NCI-H460 (cell line): ENCODE results near the gene ARHGAP32. TPM values are rescaled to one million over a fixed set of nuclear protein-coding genes. Genes with fewer than 3 reads are reported as not detected.

Experiments
- DNase-seq: peaks from one replicate; pipeline ENCODE4 v3.0.0-alpha.2; 2016; ENCODE audit warnings: low read depth; ENCODE audit errors: extremely low read depth
- total RNA-seq: library from RNA; depleted of rRNA; stranded (reverse); fragments of >200 nt; shearing (Covaris generic); gene quantifications from 2 replicates; pipeline ENCODE4 v1.2.3, GENCODE V29; 2014

The ARHGAP32 gene
- total RNA-seq, 1 experiment from 2014 or later: 12.4 TPM

GRCh38 chr11:128963744-128964325, 228.3 kb downstream of the ARHGAP32 start:
- DNase-seq: no peak

DNA sequence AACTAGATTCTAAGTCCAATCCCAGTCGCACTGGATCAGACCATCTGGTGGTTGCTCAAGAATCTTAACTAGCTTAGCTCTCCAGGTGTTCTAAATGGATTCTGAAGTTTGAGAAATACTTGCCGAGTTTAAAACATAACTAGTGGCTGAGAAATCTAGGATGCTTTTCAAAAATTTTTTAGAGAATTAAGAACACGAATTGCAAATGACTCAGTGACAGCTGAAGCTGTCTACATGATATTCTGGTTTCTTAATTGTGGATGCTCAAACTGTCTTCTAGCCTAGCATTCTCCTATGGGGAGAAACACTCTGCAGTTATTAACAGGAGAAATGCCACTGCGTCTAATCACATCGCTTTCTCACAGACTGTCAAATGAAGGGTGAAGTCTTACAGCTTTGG, 229.2 kb downstream of the ARHGAP32 start:
- no peak for DNase-seq

DNA sequence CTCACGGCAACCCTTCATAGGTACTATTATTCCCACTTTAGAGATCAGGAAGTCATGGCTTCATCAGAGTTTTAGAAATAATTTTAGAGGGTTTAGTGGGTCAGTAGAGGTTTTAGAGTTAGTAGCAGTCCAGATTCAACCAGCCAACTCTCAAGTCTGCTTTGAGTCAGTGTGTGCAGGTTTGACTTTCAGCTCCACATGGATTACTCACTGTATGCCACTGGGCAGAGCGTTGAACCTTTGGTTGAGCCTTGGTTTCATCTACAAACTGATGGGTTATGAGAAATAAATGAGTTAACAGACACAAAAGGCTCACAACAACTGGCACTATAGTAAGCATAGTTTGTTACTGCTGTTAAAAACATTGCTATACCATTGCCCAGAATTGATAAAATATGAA, 230.5 kb downstream of the ARHGAP32 start:
- no peak for DNase-seq

DNA sequence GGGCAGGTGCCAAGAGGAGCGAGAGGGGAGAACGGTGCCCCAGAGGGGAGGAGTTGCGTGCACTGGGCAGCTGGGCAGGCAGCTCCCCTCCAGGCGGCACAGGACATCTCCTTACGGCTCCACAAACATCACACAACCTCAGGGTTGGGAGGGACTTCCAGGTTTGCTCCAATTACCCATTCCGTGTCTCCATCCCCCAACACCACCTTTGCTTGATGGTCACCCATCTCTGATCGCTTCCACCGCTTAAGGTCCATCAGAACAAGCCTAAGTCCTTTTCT, 235.0 kb downstream of the ARHGAP32 start:
- DNase-seq: no peak

DNA sequence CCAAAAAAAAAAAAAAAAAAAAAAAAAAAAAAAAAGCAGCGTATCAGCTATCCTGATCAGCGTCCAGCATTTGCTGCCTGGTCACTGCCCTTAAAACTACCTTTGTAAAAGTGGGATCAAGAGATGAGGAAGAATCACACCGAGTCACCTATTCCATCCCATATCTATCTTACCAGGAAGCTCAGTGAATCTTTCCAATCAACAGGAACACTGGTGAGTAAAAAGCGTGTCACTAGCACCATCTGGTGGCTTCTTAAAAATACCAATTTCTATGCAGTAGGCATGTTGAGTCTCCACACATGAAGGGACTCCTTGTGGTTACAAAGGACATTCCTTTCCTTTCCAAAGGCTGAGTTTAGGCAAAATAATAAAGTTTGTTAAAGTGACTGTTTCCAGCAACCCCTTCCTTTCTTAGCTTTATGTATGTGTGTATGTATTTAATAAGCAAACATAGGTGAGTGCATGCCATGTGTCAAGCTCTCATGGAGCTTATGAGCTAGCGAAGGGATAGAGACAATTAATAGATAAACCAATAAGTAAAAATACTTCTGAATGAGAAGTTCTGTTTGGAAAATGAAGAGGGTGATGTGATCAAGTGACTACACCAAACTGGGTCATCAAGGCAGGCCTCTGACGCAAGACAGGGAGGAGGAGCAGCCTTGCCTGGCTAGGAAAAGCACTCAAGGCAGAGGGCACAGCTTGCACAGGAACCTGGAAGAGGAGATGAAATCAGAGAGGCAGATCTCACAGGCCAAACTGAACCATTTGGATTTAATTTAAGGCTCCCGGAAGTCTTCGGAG, 235.5 kb downstream of the ARHGAP32 start:
- peak; percentile 65 for DNase-seq

DNA sequence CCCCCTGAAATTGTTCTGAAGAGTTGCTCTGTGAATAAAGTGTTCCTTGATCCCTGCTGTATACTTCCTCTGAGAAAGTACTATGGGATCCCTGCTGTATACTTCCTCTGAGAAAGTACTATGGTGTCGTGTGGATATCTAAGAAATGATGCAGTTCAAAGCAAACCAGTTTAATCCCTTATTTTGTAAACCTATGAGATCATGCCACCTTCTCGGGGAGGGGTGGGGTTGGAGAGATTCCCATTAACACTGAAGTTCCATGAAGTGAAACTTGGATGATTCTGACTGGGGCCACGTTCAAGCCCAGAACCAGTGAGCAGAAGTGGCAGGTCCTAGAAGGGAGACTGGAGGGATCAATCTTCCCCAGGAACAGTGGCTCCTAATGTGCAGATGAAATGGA, 236.5 kb downstream of the ARHGAP32 start:
- DNase-seq: no peak

GRCh38 chr11:128953151-128953550, 239.0 kb downstream of the ARHGAP32 start:
- no peak for DNase-seq

GRCh38 chr11:128949791-128950454, 242.2 kb downstream of the ARHGAP32 start:
- DNase-seq: no peak

GRCh38 chr11:128948583-128948982, 243.5 kb downstream of the ARHGAP32 start:
- DNase-seq: no peak

DNA sequence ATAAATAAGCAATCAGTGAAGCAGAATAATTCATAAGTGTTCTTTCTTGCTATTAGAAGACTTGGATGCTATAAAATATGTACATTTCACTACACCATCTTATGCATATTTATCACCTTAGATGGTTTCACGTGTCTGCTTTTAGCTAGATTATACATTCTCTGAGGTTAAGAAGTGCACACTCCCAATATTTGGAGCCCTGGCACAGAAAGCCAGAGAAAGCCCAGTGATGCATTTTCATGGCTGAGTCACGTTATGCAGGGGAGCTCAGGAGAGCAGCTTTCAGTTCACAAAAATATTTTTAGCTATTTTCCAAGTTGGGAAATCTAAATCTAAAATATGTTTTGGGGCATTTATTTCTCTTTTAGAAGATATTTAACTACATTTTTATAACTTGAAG, 244.4 kb downstream of the ARHGAP32 start:
- no peak for DNase-seq

DNA sequence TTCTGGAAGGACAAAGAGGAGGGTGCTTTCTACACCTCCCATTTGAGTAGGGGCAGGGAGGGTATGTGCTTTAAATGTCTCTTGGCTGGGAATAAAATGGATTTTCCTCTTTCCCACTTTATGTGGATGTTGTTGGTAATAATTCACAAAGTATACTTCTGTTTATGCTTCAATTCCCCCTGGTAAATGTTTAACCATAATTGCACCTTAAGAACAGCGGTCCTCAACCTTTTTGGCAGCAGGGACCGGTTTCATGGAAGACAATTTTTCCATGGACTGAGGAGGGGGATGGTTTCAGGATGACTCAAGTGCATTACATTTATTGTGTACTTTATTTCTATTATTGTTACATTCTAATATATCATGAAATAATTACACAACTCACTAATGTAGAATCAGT, 245.5 kb downstream of the ARHGAP32 start:
- no peak for DNase-seq

DNA sequence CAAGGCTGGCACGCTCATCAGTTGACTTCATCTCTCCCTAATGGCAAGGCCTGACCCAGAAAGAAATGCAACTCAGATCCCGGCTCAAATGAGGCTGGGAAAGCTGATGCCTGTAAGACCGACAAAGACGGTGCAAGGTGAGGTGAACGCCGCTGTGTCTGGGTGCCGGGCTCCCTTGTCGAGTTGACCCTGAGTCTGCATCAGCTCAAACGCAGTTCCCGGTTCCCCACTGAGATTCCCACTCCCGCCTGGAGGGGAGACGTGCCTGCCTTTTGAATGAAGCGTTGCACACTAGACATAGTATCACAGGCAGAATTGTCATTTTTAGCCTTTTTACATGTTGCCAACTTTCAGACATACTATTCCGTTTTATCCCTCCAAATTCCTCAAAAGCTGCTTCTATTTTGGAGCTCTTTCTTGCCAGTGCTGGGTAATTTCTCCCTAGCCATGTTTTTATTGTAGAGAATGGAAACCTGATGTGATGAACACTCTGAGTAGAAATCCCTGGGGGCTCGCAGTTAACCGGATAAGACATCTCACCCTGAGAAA, 248.6 kb downstream of the ARHGAP32 start:
- DNase-seq: no peak

- no peak for DNase-seq
Measured at GRCh38 chr11:128942817-128943427, 249.2 kb downstream of the ARHGAP32 start, which contains the start of gene TP53AIP1. Gene TP53AIP1 (minus strand): TSS chr11:128942871. CDS start chr11:128937818, 5,053 bp downstream.

GRCh38 chr11:128942272-128942612, 249.9 kb downstream of the ARHGAP32 start:
- no peak for DNase-seq

GRCh38 chr11:128941573-128942271, 250.4 kb downstream of the ARHGAP32 start:
- no peak for DNase-seq

- DNase-seq: no peak
Measured at GRCh38 chr11:128941110-128941509, 251.0 kb downstream of the ARHGAP32 start.

- no peak for DNase-seq
Measured at GRCh38 chr11:128940603-128941002, 251.5 kb downstream of the ARHGAP32 start.

- DNase-seq: no peak
Measured at GRCh38 chr11:128940156-128940555, 252.0 kb downstream of the ARHGAP32 start.

GRCh38 chr11:128939591-128939990, 252.5 kb downstream of the ARHGAP32 start:
- DNase-seq: no peak

DNA sequence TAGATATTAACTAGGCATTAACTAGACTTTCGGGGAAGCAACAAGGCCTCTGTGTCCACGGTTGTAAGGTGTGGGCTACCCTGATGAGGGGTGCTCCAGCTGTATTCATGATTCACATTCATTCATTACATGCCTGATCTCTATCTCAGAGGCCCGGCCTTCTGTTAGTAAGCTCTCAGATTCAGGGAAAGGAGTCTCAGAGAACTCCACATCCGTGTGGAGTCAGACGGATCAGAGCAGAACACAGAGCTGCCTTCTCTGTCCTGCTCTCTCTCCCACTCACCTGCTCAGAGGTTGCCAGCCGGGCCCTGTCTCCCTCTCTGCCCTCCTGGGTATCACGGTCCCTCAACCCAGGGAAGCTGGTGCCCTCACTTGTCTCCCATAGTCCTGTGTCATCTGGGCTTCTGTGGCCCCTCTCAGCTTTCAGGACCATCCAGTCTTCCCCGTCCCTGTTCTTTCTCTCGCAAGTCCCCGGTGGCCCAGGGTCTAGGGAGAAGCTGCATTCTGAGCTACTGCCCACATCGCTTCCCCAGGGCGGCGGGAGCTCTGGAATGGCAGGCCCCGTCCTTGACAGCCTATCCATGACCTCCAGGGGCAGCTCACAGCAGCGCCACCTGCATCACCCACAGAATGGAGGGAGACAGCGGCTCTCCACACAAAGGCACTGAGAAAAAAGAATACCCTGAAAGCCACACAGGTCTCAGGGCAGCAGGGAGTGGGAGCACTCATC, 253.8 kb downstream of the ARHGAP32 start:
- no peak for DNase-seq
